ENCODE data around the gene SLC30A3.

GRCh38 chr2:27217173-27218121 is 45.4 kb downstream of the SLC30A3 start, which contains the start of gene CAD:
- TF ChIP-seq, protein P1, sequence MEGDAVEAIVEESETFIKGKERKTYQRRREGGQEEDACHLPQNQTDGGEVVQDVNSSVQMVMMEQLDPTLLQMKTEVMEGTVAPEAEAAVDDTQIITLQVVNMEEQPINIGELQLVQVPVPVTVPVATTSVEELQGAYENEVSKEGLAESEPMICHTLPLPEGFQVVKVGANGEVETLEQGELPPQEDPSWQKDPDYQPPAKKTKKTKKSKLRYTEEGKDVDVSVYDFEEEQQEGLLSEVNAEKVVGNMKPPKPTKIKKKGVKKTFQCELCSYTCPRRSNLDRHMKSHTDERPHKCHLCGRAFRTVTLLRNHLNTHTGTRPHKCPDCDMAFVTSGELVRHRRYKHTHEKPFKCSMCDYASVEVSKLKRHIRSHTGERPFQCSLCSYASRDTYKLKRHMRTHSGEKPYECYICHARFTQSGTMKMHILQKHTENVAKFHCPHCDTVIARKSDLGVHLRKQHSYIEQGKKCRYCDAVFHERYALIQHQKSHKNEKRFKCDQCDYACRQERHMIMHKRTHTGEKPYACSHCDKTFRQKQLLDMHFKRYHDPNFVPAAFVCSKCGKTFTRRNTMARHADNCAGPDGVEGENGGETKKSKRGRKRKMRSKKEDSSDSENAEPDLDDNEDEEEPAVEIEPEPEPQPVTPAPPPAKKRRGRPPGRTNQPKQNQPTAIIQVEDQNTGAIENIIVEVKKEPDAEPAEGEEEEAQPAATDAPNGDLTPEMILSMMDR (IDR thresholded peaks at IDR 0.05; ENCODE audit: low read length) = peak; percentile 21
- TF ChIP-seq EZH2phosphoT487 (IDR thresholded peaks at IDR 0.05; ENCODE audit: low read length) = no peak
- TF ChIP-seq EZH2 (optimal IDR thresholded peaks at IDR 0.05; ENCODE audit: low read depth, low read length) = no peak

Measured in MM.1S (cell line).